Lower leg skin (tissue), 4 donors: ENCODE data around the gene KRT74. TPM values are rescaled to one million over a fixed set of nuclear protein-coding genes. Genes with fewer than 3 reads are reported as not detected.

Experiments used
- DNase-seq, 2 donors: peaks; one replicate each; pipeline ENCODE4 v3.0.0-alpha.2; 2019; ENCODE audit warnings: low spot score in 2 of 2
- H3K4me3 ChIP-seq: fragments of 200-600 bp; sonication (generic); 2 replicates; pipeline ENCODE4 v1.5.1; 2017; ENCODE audit warnings: mild to moderate bottlenecking, low read depth; ENCODE audit not compliant: poor library complexity, severe bottlenecking
- POLR2A ChIP-seq, 2 donors: fragments of 450-650 bp; IDR thresholded peaks; one replicate each; pipeline ENCODE4 v1.6.1; 2016 to 2017; ENCODE audit warnings: antibody characterized with exemption in 2 of 2, mild to moderate bottlenecking in 1 of 2, moderate library complexity in 1 of 2
- WGBS, 2 donors: methylation state at CpG; one replicate each; pipeline ENCODE4 v1.1.5; 2018; 5-methylcytosine and 5-hydroxymethylcytosine counted together
- intact Hi-C: fragments of 100-400 bp; cut with DNase I; formaldehyde crosslinking; loops from one replicate; pipeline ENCODE4 v1.15.0; 2023; ENCODE audit warnings: low total_unique reads
- total RNA-seq, 4 donors: library from RNA; depleted of rRNA; stranded (reverse); fragments of >200 nt; gene quantifications; one replicate each; pipeline ENCODE4 v1.1.0, GENCODE V29; 2016
- TF ChIP-seq, protein P1 (sequence below), 3 donors: fragments of 450-650 bp; IDR thresholded peaks; one replicate each; pipeline ENCODE4 v1.5.1; 2016; ENCODE audit warnings: antibody characterized with exemption in 3 of 3, mild to moderate bottlenecking in 3 of 3, moderate library complexity in 2 of 3

The KRT74 gene
- total RNA-seq, 4 donors from 2014 or later = 0.30 to 14.6 (median 0.82) TPM

DNA sequence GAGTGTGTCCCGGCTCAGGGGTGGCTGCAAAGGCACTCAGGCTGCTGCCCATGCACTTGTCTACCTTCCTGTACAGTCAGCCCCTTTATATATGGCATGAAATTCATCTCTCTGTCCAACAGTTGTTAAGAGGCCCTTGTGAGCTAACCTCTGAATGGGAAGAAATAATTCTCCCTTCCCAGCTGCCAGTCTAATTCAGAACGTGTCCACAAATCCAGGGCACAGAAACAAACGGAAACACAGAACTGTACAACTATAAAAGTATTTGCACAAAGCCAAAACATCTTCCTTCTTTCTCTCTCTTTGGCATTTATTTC is 54.3 kb downstream of the KRT74 start:
- H3K4me3 ChIP-seq = peak overlapping the region; percentile 46
- DNase-seq = no peak
- WGBS, 2 donors = 48 to 59% methylated on average over 3 of the region's 3 CpGs
- TF ChIP-seq, protein P1, sequence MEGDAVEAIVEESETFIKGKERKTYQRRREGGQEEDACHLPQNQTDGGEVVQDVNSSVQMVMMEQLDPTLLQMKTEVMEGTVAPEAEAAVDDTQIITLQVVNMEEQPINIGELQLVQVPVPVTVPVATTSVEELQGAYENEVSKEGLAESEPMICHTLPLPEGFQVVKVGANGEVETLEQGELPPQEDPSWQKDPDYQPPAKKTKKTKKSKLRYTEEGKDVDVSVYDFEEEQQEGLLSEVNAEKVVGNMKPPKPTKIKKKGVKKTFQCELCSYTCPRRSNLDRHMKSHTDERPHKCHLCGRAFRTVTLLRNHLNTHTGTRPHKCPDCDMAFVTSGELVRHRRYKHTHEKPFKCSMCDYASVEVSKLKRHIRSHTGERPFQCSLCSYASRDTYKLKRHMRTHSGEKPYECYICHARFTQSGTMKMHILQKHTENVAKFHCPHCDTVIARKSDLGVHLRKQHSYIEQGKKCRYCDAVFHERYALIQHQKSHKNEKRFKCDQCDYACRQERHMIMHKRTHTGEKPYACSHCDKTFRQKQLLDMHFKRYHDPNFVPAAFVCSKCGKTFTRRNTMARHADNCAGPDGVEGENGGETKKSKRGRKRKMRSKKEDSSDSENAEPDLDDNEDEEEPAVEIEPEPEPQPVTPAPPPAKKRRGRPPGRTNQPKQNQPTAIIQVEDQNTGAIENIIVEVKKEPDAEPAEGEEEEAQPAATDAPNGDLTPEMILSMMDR (IDR thresholded peaks at IDR 0.05) = no peak
- TF ChIP-seq POLR2A (IDR thresholded peaks at IDR 0.05) = no peak
- intact Hi-C loops = no loop called here

GRCh38 chr12:52518574-52519386 is 54.9 kb downstream of the KRT74 start:
- peak; percentile 10 to 83 for DNase-seq
- WGBS, 2 donors = 38 to 49% methylated on average over 8 of the region's 8 CpGs
- no peak for TF ChIP-seq POLR2A (IDR thresholded peaks at IDR 0.05)
- peak overlapping the region; percentile 46 for H3K4me3 ChIP-seq
- intact Hi-C loops = no loop called here

GRCh38 chr12:52517888-52518287 is 55.8 kb downstream of the KRT74 start:
- peak overlapping the region; percentile 41 for H3K4me3 ChIP-seq
- TF ChIP-seq, protein P1 (IDR thresholded peaks at IDR 0.05) = no peak
- intact Hi-C loops = no loop called here
- WGBS, 2 donors = 52 to 68% methylated on average over 5 of the region's 5 CpGs
- peak in 1 of 2 donors; percentile 13 for DNase-seq

DNA sequence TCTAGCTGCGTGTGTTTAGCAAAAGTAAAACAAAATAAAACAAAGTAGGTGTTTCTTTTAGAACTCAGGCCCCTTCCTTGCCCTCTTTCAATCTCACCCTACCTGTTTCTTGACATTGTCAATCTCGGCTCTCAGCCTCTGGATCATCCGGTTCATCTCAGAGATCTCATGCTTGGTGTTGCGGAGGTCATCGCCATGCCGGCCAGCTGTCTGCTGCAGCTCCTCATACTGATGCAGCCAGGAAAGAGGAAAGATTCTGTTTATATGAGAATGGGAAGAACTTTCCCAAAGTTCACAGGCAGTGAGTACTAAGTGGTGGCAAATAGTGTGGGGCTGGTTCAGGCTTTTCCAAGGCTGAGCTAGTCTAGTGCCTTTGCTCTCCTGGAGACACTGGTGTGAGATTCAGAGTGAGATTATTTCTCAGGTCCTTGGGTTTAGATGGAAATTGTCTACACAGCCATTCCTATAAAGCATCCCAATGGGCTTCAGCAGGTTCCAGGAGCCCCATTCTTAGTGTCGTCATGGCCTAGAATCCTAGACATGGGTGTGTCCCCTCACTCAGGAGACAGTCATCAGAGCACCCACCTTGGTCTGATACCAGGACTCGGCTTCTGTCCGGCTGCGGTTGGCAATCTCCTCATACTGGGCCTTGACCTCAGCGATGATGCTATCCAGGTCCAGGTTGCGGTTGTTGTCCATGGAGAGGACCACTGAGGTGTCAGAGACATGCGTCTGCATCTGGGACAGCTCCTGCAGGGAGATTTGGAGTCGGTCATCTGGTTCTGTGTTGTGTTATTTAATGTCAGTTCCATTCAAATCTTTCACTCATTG is 56.4 kb downstream of the KRT74 start:
- no peak for TF ChIP-seq POLR2A (IDR thresholded peaks at IDR 0.05)
- TF ChIP-seq, protein P1 (IDR thresholded peaks at IDR 0.05) = no peak
- H3K4me3 ChIP-seq = peak overlapping the region; percentile 24
- intact Hi-C loops = no loop called here
- DNase-seq = peak; percentile 12 to 80
- 61 to 67% methylated on average over 14 of the region's 14 CpGs for WGBS, 2 donors

DNA sequence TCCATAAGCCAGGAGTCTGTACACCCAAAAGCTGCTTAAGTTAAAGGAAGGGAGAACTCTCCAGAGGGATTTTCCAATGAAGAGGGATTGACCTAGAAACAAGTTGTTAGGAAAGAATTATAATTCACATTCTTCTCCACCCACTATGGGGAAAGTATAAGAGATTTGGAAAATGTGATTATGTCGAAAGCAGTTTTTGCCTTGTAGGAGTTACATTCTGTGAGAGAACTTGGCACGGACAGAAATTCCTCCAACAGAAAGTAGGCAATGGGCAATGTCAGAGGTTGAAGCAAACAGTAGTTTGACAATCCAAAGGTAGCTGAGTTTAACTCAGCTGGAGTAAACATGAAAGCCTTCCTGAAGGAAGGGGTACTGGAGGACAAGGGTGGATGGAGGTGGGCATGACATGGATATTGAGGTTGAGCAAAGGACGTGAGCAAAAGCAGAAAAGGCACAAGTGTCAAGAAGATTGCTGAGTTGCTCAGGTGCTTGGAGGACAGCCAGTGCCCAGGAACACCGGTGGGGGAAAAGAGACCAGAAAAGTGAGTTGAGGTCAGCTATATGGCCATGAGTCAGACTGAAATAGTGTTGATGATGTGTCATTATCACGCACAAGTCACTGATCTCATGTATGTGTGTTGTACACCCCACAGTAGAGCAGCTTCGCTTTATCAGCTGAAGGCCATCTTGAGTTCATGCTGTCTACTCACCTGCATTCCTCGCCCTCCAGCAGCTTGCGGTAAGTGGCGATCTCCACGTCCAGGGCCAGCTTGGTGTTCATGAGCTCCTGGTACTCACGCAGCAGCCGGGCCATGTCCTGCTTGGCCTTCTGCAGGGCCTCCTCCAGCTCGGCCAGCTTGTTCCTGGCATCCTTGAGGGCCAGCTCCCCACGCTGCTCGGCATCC is 57.5 kb downstream of the KRT74 start:
- H3K4me3 ChIP-seq = peak overlapping the region; percentile 24
- WGBS, 2 donors = 54 to 55% methylated on average over 15 of the region's 15 CpGs
- TF ChIP-seq, protein P1 (IDR thresholded peaks at IDR 0.05) = no peak
- TF ChIP-seq POLR2A (IDR thresholded peaks at IDR 0.05) = no peak
- DNase-seq = peak; percentile 13 to 68
- intact Hi-C loops = no loop called here

Other genes starting within 250 kb of the KRT74 start
- gene KRT85, start 206.4 kb downstream of the KRT74 start, total RNA-seq = 100 to 1,000 TPM in 1 of 4 donors, 1 to 10 TPM in 1, under 1 TPM in 1, not detected in 1; 0.15 to 101 (median 8.3) TPM
- under 1 TPM in 2 of 4 donors, not detected in 2; 0.46 to 0.75 TPM for gene KRT84, start 188.2 kb downstream of the KRT74 start, total RNA-seq
- 10 to 100 TPM in 1 of 4 donors, under 1 TPM in 1, not detected in 2; 0.46 to 10.3 TPM for gene KRT82, start 167.5 kb downstream of the KRT74 start, total RNA-seq
- gene KRT75, start 139.5 kb downstream of the KRT74 start, total RNA-seq = 10 to 100 TPM in 1 of 4 donors, 1 to 10 TPM in 3; 1.6 to 31.9 (median 4.9) TPM
- gene KRT6B, start 121.7 kb downstream of the KRT74 start, total RNA-seq = 100 to 1,000 TPM in 2 of 4 donors, 10 to 100 TPM in 2; 49.8 to 441 (median 157) TPM
- 10 to 100 TPM in 1 of 4 donors, 1 to 10 TPM in 1, under 1 TPM in 1, not detected in 1; 0.13 to 11.0 (median 1.0) TPM for gene KRT6C, start 100.0 kb downstream of the KRT74 start, total RNA-seq
- 100 to 1,000 TPM in 2 of 4 donors, 10 to 100 TPM in 2; 75.3 to 617 (median 182) TPM for gene KRT6A, start 80.6 kb downstream of the KRT74 start, total RNA-seq
- gene KRT5, start 53.4 kb downstream of the KRT74 start, total RNA-seq = 1,000 to 10,000 TPM; 2,541 to 6,567 (median 4,278) TPM
- 10 to 100 TPM in 1 of 4 donors, 1 to 10 TPM in 1, under 1 TPM in 1, not detected in 1; 0.32 to 61.7 (median 1.6) TPM for gene KRT71, start 20.7 kb downstream of the KRT74 start, total RNA-seq
- 10 to 100 TPM in 2 of 4 donors, 1 to 10 TPM in 1, under 1 TPM in 1; 0.42 to 14.0 (median 7.1) TPM for gene KRT72, start 27.6 kb upstream of the KRT74 start, total RNA-seq
- 10 to 100 TPM in 1 of 4 donors, 1 to 10 TPM in 3; 3.0 to 15.3 (median 6.0) TPM for gene KRT73, start 44.7 kb upstream of the KRT74 start, total RNA-seq
- 1,000 to 10,000 TPM; 1,166 to 2,212 (median 1,643) TPM for gene KRT2, start 78.4 kb upstream of the KRT74 start, total RNA-seq
- 1,000 to 10,000 TPM; 5,671 to 8,911 (median 6,268) TPM for gene KRT1, start 106.6 kb upstream of the KRT74 start, total RNA-seq
- 100 to 1,000 TPM; 122 to 659 (median 243) TPM for gene KRT77, start 129.7 kb upstream of the KRT74 start, total RNA-seq
- not detected for gene KRT76, start 203.5 kb upstream of the KRT74 start, total RNA-seq
- not detected for gene KRT3, start 222.3 kb upstream of the KRT74 start, total RNA-seq
- 1 to 10 TPM in 1 of 4 donors, under 1 TPM in 2, not detected in 1; 0.51 to 1.1 (median 0.83) TPM for gene KRT4, start 240.3 kb upstream of the KRT74 start, total RNA-seq